IPS-18c (cell line): Measurements from ENCODE around the gene PPARD.
"Not testable (repeated sequence)": the region's sequence is repeated elsewhere in the genome, so short reads cannot be mapped to it uniquely, and the experiment has no call there.

Source experiments
- H3K4me3 ChIP-seq: 2 replicates; pipeline ENCODE4 v1.7.0; 2013; ENCODE audit warnings: low read depth, mild to moderate bottlenecking, low read length, moderate library complexity; ENCODE audit not compliant: insufficient read depth
- H3K9me3 ChIP-seq: one replicate; pipeline ENCODE4 v1.6.1; 2013; ENCODE audit warnings: mild to moderate bottlenecking, low read length, moderate library complexity; ENCODE audit not compliant: control insufficient read depth, insufficient read depth

The PPARD gene

DNA sequence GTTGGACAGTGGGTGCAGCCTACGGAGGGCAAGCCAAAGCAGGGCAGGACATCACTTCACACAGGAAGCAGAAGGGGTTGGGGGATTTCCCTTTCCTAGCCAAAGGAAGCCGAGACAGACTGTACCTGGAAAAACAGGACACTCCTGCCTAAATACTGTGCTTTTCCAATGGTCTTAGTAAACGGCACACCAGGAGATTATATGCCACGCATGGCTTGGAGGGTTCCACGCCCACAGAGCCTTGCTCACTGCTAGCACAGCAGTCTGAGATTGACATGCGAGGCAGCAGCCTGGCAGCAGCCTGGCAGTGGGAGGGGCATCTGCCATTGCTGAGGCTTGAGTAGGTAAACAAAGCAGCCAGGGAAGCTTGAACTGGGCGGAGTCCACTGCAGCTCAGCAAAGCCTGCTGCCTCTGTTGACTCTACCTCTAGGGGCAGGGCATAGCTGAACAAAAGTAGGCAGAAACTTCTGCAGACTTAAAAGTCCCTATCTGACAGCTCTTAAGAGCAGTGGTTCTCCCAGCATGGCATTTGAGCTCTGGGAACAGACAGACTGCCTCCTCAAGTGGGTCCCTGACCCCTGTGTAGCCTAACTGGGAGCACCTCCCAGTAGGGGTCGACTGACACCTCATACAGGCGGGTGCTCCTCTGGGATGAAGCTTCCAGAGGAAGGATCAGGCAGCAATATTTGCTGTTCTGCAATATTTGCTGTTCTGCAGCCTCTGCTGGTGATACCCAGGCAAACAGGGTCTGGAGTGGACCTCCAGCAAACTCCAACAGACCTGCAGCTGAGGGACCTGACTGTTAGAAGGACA lies 10.1 kb upstream of the PPARD start:
- H3K4me3 ChIP-seq, H3K9me3 ChIP-seq: not testable (repeated sequence)

DNA sequence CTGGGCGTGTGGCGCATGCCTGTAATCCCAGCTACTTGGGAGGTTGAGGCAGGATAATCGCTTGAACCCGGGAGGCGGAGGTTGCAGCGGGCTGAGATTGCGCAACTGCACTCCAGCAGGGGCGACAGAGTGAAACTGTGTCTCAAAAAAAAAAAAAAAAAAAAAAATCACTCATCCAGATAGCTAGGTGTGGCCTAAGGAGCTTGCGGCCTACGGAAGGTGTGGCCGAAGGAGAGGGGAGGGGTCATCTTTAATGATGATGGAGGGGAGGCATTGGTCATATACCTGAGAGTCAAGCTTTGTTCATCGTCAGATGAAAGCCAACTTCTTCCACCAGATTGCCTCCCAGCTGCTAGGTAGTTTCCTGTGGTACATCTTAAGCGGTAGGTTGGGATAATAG lies 801 bp upstream of the PPARD start:
- no peak overlapping the region for H3K4me3 ChIP-seq
- H3K9me3 ChIP-seq, result no peaks in the 10 kb centered on the region

DNA sequence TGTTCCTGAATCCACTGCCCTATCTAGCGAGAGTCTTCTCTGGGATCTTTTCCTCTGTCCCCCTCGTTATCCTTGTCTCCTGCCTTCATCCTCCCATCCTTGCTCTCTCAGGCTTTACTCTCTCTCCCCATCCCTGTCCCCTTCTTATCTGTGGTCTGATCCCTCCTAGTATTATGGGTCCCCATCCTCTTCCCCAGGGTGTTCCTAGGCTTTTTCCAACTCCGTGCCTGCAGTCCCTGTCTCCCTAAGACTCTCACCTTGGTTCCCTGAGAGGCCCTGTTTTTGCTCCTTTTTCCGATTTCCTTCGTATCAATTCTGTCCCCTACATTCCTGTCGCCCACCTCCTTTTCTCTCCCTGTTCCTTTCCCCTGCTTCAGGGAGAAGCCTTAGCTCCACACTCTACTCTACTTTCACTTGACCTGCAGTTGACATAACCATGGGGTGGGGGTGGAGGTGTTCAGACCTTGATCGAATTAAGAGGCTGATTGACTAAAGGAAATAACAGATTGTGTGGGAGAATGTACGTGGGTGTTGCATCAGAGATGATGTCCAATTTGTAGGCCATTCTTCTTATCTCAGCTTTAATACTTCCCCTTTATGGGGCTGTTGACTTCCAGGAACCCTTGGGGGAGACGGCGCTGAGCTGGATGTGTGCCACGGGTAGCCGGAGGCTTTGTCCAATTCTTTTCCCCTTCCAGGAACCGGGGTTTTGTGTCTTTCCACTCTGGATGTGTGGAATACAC lies 905 bp downstream of the PPARD start:
- H3K4me3 ChIP-seq, result peak overlapping the region; percentile 70
- no peaks in the 10 kb centered on the region for H3K9me3 ChIP-seq

DNA sequence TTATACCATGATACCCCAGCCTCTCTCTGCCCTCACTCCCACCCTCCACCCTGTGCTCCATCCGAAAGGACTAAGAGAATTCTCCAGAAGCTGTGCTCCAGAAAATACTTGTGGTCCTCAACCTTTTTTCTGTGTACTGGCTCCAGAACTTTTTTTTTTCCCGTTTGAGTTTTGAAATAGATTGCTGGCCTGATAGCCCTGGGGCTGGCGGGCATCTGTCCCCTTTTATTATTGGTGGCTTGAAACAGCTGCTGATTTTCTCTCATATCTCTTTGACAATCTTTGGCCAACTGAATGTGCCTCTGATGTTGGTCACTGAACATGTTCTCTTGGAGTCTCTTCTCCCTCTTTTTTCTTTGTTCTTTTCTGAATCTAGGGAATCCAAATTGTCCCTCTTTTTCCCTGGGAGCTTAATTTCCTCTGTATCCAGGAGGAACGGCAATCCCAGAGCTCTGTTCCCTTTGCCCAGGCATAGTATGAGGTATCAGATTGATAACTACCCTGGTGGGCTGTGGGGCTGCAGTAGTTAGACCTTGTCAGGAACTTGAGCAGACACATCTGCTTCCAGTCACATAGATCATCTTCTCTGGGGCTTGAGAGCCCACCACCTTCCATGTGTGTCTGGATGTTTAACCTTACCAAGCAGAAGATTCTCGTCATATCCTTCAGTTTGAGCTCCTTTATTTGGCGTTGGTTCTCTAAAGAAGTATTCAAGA lies 1.6 kb downstream of the PPARD start:
- no peak overlapping the region; the same call in 1 of the 2 replicates for H3K4me3 ChIP-seq

DNA sequence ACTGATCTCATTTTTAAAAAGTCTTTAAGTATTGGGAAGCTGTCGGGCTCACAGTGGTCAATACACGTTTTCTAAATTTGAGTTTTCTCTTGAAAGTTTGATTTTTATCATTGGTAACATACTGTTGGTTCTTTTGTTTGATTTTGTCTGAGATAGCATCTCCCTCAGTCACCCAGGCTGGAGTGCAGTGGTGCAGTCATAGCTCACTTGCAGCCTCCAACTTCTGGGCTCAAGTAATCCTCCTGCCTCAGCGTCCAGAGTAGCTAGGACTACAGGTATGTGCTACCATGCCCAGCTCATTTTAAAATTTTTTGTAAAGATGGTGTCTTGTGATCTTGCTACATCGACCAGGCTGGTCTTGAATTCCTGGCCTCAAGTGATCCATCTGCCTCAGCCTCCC lies 9.1 kb downstream of the PPARD start:
- Histone ChIP-seq H3K9me3 (no peaks in the 10 kb centered on the region), H3K4me3 (no peak overlapping the region)

More for the DNA sequence above, 1.6 kb downstream of the PPARD start:
- no peaks in the 10 kb centered on the region for H3K9me3 ChIP-seq

DNA sequence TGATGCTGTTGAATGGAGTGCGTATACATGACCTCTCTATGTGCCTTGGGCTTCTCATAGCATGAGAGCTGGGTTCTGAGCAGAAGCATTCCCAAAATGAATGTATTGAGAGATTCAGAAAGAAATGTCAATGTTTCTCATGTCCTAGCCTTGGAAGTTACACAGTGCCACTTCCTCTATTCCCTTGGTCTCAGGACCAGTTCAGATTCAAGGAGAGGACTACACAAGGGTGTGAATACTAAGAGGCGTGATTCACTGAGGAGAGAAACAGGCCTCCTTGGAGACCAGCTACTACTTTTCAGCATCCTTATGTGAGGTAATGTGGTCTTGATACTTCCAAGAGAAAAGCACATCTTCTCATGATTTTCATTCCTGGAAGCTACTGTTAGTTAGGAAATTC lies 10.4 kb downstream of the PPARD start:
- Histone ChIP-seq H3K4me3 (no peak overlapping the region), H3K9me3 (no peaks in the 10 kb centered on the region)

DNA sequence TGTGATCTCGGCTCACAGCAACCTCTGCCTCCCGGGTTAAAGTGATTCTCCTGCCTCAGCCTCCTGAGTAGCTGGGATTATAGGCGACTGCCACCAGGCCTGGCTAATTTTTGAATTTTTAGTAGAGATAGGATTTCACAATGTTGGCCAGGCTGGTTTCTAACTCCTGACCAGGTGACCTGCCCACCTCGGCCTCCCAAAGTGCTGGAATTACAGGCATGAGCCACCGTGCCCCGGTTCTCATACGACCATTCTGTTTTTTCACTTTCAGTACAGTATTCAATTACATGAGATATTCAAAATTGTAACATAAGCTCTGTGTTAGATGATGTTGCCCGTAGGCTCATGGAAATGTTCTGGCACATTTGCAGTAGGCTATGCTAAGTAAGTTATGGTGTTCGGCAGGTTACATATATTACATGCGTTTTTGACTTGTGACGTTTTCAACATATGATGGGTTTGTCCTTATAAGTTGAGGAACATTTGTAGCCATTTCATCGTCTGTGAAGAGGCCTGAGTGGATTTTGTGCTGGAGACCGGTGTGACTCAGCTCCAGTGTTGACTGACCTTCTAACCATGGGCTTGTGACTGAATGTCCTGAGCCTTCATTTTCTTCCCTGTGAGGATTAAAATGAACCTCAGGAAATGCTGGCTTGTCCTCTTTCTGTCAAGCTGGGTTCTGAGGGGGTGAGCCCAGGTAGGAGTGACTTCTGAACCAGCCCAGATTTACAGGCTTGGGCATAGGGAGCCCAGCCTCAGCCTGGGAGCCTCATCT lies 12.2 kb downstream of the PPARD start:
- H3K4me3 ChIP-seq, result no peak overlapping the region
- H3K9me3 ChIP-seq, result no peaks in the 10 kb centered on the region

DNA sequence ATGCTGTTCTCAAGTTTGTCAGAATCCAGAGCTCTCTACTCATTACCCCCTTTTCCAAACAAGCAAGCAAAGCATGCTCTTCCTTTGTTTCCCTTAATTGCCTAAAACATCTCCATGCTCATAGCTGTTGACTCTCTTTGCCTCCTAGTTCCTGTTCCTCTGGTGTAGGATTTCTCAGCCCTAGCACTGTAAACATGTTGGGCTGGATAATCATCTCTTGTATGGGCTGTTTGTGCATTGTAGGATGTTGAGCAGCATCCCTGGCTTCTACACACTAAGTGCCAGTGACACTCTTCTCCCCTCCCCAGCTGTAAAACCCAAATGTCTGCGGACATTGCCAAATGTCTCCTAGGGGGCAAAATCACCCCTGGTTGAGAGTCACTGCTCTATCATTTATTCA lies 14.0 kb downstream of the PPARD start:
- no peaks in the 10 kb centered on the region for H3K9me3 ChIP-seq

DNA sequence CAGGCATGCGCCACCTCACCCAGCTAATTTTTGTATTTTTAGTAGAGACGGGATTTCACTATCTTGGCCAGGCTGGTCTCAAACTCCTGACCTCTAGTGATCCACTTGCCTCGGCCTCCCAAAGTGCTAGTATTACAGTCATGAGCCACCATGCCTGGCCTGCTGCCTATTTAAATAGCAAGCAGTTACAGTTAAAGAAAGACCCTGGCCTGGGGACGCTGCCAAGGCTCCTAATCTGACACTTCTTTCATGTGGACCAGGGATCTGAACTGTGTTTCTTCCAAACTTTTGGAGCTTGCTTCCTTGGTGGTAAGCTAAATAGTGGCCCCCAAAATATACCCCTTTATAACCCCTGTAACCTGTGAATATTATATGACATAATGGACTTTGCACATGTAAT lies 15.3 kb downstream of the PPARD start:
- Histone ChIP-seq H3K4me3 (no peak overlapping the region), H3K9me3 (no peaks in the 10 kb centered on the region)

More for the DNA sequence above, 14.0 kb downstream of the PPARD start:
- H3K4me3 ChIP-seq, result no peak overlapping the region

DNA sequence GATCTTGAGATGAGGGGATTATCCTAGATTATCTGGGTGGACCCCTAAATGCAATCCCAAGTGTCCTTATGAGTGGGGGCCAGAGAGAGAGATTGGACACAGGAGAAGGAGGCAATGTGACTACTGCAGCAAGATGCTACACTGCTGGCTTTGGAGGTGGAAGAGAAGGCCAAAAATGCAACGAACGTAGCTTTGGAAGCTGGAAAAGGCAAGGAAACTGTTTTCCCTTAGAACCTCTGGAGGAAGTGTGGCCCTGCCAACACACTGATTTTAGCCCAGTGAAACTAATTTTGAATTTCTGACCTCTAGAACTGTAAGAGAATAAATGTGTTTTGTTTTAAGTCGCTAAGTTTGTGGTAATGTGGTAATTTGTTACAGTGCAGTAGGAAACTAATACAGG lies 15.7 kb downstream of the PPARD start:
- Histone ChIP-seq H3K4me3 (no peak overlapping the region), H3K9me3 (no peaks in the 10 kb centered on the region)

DNA sequence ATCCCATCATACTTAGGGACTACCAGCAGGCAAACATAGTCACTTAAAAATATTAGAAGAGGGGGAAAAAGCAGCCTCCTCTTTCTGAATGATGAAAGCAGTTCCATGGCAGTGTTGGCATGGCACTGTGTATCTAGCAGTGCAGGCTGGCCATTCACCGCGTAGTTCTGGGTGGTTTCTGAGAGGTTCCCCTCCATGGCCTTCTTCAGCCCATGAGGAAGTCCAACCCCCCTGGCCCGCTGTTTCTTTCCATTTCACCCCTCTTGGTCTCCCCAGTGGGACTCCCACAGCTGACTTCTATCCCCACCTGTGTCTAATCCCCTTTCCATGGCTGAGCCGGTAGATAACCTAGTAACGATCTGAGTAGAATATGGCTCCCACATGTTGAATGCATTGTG lies 17.0 kb downstream of the PPARD start:
- Histone ChIP-seq H3K4me3 (no peak overlapping the region), H3K9me3 (no peaks in the 10 kb centered on the region)

DNA sequence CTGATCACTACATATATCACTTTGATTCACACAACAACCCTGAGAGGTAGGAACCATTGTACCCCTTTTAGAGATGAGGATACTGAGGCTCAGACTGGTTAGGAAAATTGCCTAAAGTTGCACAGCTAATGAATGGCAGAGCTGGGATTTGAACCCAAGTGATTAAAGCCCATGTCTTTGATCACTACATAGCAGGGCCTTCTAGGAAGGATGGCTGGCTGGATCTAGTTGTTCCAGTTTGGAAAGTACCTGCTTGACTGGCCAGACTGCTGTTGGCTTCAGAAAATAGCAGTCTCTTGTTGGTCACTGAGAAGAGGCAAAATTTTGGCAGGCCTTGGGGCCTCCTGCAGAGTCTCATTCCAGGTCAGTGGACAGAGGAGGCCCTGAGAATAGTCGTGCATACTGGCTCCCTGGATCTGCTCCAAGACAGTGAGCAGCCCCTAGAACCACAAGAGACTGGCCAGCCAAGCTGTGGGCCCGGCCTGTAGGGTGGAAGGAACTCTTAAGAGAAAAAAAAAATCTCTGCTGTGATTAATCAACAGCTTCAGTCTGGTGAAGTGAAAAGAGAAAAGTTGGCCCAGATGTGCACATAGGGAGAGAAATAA lies 17.5 kb downstream of the PPARD start:
- no peak overlapping the region; the same call in 1 of the 2 replicates for H3K4me3 ChIP-seq
- H3K9me3 ChIP-seq, result no peaks in the 10 kb centered on the region

DNA sequence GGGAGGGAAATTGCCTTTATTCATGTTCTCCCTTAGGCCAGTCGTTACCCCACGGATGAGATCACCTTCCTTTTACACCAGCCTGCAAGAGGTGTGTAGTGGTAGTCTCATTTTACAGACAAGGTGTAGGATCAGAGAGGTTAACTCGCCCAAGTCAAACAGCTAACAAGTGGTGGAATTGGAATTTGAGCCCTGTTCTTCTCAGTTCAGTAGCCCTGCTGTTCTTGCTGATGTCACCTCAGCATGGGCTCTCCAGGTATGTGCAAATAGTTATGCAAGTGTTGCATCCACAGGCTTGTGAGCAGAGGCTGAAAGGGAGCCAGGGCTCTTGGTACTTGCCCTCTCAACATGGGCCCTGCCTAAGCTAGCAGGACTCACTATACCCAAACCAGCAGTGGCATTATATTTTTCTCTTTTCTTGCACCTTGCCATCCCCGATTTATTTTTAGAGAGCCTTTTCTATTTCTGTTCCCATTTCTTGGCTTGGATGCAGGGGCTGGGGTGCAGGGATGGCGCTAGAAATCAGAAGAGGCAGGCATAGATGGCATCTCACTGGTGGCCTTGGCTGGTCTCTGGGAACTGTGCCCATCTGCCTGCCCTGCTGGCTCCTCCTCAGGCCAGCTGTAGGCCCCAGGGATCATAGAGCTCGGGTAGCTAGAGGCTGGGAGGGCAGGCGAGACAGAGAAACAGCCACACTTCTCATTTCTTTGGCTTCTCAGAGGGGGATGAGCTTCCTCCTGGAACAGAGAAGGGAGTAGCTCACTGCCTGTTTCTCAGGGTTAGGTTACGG lies 18.2 kb downstream of the PPARD start:
- no peak overlapping the region for H3K4me3 ChIP-seq
- no peaks in the 10 kb centered on the region for H3K9me3 ChIP-seq

DNA sequence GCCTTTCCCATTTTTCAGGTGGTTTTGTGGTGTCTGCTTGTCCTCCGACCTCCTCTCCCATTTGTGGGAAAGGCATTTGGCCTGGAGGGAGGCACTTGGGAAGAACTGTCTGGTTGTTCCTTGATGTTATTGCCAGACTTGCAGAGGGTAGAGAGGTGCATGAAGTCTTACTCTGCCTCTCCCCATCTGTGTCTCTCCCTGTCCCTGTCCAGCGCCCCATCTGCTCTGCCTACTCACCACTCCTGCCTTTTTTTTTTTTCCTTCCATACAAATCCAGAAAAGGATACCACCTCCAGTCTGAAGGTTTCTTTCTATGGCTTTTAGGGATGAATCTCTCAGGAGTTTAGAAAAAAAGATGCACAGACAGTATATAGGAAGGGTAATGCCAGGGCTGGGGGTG lies 19.8 kb downstream of the PPARD start:
- Histone ChIP-seq H3K4me3 (no peak overlapping the region), H3K9me3 (no peaks in the 10 kb centered on the region)

DNA sequence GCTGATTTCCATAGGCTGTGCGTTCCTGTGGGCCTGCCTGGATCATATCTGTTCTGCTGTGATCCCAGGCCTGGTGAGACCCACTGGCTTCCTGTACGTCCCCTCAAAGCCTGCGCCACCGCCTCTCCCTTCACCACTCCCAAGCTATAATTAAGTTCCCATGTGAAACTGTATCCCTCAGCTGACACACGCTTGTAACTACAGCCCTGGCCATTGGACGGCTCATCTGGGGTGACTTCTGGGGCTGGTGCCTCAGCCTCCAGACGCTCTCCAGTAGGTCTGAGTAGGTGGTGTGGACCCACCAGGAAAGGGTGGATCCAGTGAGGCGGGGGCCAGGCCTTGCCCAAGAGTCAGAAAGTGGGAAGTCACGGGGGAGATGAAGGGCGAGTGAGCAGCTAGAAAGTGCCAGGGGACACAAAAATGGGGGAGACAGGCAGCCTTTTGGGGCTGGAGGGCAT lies 21.0 kb downstream of the PPARD start:
- Histone ChIP-seq H3K4me3 (no peak overlapping the region), H3K9me3 (no peaks in the 10 kb centered on the region)

DNA sequence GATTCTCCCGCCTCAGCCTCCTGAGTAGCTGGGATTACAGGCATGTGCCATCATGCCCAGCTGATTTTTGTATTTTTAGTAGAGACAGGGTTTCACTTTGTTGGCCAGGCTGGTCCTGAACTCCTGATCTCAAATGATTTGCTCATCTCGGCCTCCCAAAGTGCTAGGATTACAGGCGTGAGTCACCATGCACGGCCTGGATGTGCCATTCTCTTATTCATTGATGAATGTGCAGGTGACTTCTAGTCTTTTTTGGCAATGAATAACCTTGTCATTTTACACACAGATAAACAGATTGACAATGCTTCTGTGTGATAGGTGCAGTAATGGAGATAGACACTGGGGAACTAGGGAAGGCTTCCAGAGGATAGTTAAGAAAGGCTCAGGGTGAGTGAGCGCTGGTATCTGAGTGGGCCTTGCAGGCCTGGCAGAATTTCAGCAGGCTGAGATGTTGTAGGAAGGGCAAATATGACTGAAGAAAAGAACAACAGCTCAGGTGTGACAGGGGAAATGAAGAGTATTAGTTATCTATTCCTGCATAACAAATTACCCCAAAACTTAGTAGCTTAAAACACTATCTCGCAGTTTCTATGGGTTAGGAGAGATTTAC lies 23.3 kb downstream of the PPARD start:
- no peak overlapping the region for H3K4me3 ChIP-seq
- no peaks in the 10 kb centered on the region for H3K9me3 ChIP-seq
